Adrenal gland (tissue), 12 donors: ENCODE results near the gene NUBP2. TPM values are rescaled to one million over a fixed set of nuclear protein-coding genes. Genes with fewer than 3 reads are reported as not detected.

Experiments used
- DNase-seq, 7 donors: peaks; one replicate each; pipeline ENCODE4 v3.0.0-alpha.2; 2019 to 2020
- H3K27ac ChIP-seq, 5 donors: fragments of 200-600 bp; sonication (generic) in 4 of 5; 1 replicate in 3 of 5; 2 replicates in 2 of 5; pipeline versions ENCODE4 v1.5.1 to v1.8.0; 2016 to 2020; ENCODE audit warnings: mild to moderate bottlenecking in 1 of 5
- H3K27me3 ChIP-seq: fragments of 200-600 bp; 2 replicates; pipeline ENCODE4 v1.8.0; 2021
- H3K36me3 ChIP-seq, 2 donors: fragments of 200-600 bp; replicated peaks in 1 of 2; 1 replicate in 1 of 2; 2 replicates in 1 of 2; pipeline versions ENCODE4 v1.5.1 to v1.8.0; 2018 to 2022
- H3K4me1 ChIP-seq, 2 donors: fragments of 200-600 bp; replicated peaks in 1 of 2; 1 replicate in 1 of 2; 2 replicates in 1 of 2; pipeline versions ENCODE4 v1.5.1 to v1.8.0; 2018 to 2021
- H3K4me3 ChIP-seq, 4 donors: fragments of 200-600 bp; sonication (generic) in 3 of 4; one replicate each; pipeline ENCODE4 v1.5.1; 2016 to 2018
- H3K9me3 ChIP-seq, 3 donors: fragments of 200-600 bp; sonication (generic) in 1 of 3; replicated peaks in 1 of 3; 1 replicate in 2 of 3; 2 replicates in 1 of 3; pipeline versions ENCODE4 v1.5.1 to v1.8.0; 2016 to 2021
- POLR2A ChIP-seq, 2 donors: fragments of 450-650 bp; IDR thresholded peaks; one replicate each; pipeline ENCODE4 v1.6.1; 2017; ENCODE audit warnings: antibody characterized with exemption in 2 of 2, mild to moderate bottlenecking in 2 of 2, moderate library complexity in 1 of 2
- WGBS, 4 donors: extraction: QIAGEN DNeasy Blood & Tissue Kit in 2 of 4; methylation state at CpG; one replicate each; pipeline versions ENCODE4 v1.1.5 to v1.1.7; 2013 to 2017; 5-methylcytosine and 5-hydroxymethylcytosine counted together
- intact Hi-C, 2 donors: fragments of 100-400 bp; cut with DNase I; formaldehyde crosslinking; loops; one replicate each; pipeline versions ENCODE4 v1.14.1 to v1.15.0; 2022 to 2023
- polyA plus RNA-seq, 3 donors: library from polyadenylated mRNA; stranded (reverse); fragments of 200-250 nt in 2 of 3; fragments of 350-450 nt in 1 of 3; fragmentation: Illumina TruSeq in 1 of 3; extraction: RNeasy Lipid Tissue Mini Kit (QIAGEN cat#74804) in 1 of 3; gene quantifications; one replicate each; pipeline ENCODE4 v1.2.3, GENCODE V29; 2013 to 2014
- total RNA-seq, 9 donors: library from RNA; depleted of rRNA in 4 of 9; stranded (reverse); fragments of >200 nt in 4 of 9; fragments of 120-200 nt in 1 of 9; fragmentation: NEBNext Ultra II Directional in 1 of 9; extraction: Animal tissue kit (Norgen Biotek cat#: 25700) in 1 of 9; gene quantifications; one replicate each; pipeline versions ENCODE4 v1.1.0 to v1.2.4, GENCODE V29; 2013 to 2023
- TF ChIP-seq, protein P1 (sequence below), 6 experiments: fragments of 450-650 bp in 4 of 6; fragments of 200-600 bp in 2 of 6; sonication (generic) in 1 of 6; IDR thresholded peaks; 1 replicate in 5 of 6; 2 replicates in 1 of 6; pipeline versions ENCODE4 v1.5.1 to v1.8.0; 2016 to 2021; ENCODE audit warnings: antibody characterized with exemption in 6 of 6, mild to moderate bottlenecking in 2 of 6, moderate library complexity in 1 of 6
- donor health status: healthy with polysubstance abuse.
- donor health status: Bipolar disorder and iron deficiency.
- donor health status: DM: yes; HTN: yes; CAD: no.
- donor health status: DM: no; HTN: no; CAD: no.
- donor health status: DM: no; HTN: no; CAD: no.
- donor health status: DM: yes; HTN: yes; CAD: no.

Gene NUBP2
- total and polyA plus RNA-seq, 12 donors = 3.0 to 252 (median 78.7) TPM

DNA sequence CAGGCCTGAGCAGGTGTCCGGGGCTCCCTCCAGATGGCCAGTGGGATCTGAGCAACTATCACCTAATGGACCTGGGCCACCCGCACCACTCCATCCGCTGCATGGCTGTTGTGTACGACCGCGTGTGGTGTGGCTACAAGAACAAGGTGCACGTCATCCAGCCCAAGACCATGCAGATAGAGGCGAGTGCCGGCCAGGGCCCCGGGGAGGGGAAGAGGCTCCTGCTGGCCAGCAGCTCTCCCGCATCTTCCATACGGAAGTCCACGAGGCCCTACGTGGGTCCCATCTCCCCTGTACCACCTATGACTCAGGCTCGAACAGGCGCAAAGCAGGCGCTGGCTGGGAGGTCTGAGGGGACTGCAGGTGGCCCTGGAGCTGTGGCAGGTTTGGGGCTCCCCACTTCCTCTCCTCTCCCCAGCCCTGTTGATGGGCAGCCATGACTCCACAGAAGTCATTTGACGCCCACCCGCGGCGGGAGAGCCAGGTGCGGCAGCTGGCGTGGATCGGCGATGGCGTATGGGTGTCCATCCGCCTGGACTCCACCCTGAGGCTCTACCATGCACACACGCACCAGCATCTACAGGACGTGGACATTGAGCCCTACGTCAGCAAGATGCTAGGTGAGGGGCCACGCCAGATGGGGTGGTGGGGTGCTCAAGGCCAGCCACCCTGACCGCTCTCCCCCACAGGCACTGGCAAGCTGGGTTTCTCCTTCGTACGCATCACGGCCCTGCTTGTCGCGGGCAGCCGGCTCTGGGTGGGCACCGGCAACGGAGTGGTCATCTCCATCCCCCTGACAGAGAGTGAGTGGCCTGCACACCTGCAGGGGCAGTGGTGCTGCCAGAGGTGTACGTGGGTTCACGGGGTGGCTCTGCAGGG lies 15.4 kb upstream of the NUBP2 start:
- no peak for DNase-seq
- 91 to 98% (median 94%) methylated on average over 13 to 42 of the region's 42 CpGs for WGBS, 4 donors
- intact Hi-C loops = no loop called here
- Histone ChIP-seq H3K9me3 (no peaks in the 10 kb centered on the region), H3K36me3 (peaks cover 0 to 67% of the 10 kb centered on the region in 2 donors), H3K27me3 (no peaks in the 10 kb centered on the region), H3K27ac (no peak overlapping the region), H3K4me3 (no peak overlapping the region), H3K4me1 (peaks cover 10 to 21% of the 10 kb centered on the region in 2 donors)
- no peak for TF ChIP-seq POLR2A (IDR thresholded peaks at IDR 0.05)
- TF ChIP-seq, protein P1, sequence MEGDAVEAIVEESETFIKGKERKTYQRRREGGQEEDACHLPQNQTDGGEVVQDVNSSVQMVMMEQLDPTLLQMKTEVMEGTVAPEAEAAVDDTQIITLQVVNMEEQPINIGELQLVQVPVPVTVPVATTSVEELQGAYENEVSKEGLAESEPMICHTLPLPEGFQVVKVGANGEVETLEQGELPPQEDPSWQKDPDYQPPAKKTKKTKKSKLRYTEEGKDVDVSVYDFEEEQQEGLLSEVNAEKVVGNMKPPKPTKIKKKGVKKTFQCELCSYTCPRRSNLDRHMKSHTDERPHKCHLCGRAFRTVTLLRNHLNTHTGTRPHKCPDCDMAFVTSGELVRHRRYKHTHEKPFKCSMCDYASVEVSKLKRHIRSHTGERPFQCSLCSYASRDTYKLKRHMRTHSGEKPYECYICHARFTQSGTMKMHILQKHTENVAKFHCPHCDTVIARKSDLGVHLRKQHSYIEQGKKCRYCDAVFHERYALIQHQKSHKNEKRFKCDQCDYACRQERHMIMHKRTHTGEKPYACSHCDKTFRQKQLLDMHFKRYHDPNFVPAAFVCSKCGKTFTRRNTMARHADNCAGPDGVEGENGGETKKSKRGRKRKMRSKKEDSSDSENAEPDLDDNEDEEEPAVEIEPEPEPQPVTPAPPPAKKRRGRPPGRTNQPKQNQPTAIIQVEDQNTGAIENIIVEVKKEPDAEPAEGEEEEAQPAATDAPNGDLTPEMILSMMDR (IDR thresholded peaks at IDR 0.05) = no peak

DNA sequence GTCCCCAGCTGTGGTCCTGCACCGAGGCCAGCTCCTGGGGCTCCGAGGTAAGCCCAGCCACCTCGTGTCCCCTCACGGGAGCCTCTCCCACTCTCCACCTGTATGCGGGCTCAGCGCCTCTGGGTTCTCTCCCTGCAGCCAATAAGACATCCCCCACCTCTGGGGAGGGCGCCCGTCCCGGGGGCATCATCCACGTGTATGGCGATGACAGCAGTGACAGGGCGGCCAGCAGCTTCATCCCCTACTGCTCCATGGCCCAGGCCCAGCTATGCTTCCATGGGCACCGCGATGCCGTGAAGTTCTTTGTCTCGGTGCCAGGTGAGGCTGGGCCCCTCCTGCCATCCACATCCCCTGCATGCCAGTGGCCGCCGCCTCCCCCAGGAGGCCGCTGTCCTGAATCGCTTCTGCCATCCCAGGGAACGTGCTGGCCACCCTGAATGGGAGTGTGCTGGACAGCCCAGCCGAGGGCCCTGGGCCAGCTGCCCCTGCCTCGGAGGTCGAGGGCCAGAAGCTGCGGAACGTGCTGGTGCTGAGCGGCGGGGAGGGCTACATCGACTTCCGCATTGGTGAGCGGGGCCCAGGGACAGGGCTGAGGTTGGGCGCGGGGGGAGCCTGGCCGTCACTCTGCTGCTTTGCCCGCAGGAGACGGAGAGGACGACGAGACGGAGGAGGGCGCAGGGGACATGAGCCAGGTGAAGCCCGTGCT lies 14.5 kb upstream of the NUBP2 start:
- peaks cover 0 to 59% of the 10 kb centered on the region in 2 donors for H3K36me3 ChIP-seq
- H3K9me3 ChIP-seq = no peaks in the 10 kb centered on the region
- no peak for TF ChIP-seq POLR2A (IDR thresholded peaks at IDR 0.05)
- TF ChIP-seq, protein P1 (IDR thresholded peaks at IDR 0.05) = no peak
- WGBS, 4 donors = 86 to 90% (median 89%) methylated on average over 14 to 41 of the region's 41 CpGs
- DNase-seq = no peak
- intact Hi-C loops = no loop called here
- H3K27ac ChIP-seq = no peak overlapping the region
- no peak overlapping the region for H3K4me3 ChIP-seq
- H3K4me1 ChIP-seq = peaks cover 12 to 22% of the 10 kb centered on the region in 2 donors
- H3K27me3 ChIP-seq = no peaks in the 10 kb centered on the region

DNA sequence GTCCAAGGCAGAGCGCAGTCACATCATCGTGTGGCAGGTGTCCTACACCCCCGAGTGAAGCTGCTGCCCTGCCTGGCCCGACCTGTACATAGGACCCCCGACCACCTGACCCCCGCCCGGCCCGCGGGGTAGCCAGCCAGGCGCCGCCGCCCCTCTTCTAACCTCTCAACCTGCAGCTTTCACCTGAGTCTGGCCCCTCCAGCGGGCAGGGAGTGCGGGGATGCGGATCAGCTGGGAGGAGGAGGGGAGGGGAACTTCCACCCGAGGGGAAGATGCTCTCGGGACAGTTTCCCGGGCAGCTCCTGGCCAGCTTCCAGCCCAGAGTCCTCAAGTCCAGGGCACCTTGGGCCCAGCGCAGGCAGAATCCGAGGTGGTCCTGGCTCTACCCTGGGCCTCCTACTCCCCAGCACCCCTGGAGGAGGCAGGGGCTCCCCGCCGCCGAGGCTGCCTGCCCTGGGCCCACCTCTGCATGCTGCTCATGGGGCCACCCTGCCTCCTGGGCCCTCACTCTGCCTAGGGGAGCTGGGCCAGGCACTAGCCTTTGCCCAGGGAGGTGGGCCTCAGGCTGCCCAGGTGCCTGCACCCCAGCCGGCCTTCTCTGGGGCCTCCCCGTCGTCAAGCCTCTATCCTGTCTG lies 13.9 kb upstream of the NUBP2 start:
- Histone ChIP-seq H3K36me3 (peaks cover 0 to 55% of the 10 kb centered on the region in 2 donors), H3K27me3 (no peaks in the 10 kb centered on the region), H3K9me3 (no peaks in the 10 kb centered on the region), H3K4me3 (no peak overlapping the region), H3K4me1 (peaks cover 15 to 25% of the 10 kb centered on the region in 2 donors), H3K27ac (peak overlapping the region in 2 of 5 donors; percentile 92 to 93)
- WGBS, 4 donors = 73 to 90% (median 76%) methylated on average over 12 to 26 of the region's 26 CpGs
- peak in 3 of 7 donors; percentile 41 to 70 (median 46) for DNase-seq
- intact Hi-C loops = no loop called here
- TF ChIP-seq, protein P1 (IDR thresholded peaks at IDR 0.05) = no peak
- TF ChIP-seq POLR2A (IDR thresholded peaks at IDR 0.05) = no peak
